GM18498 (cell line): Measurements from ENCODE around the gene VWA1.
"Not testable (repeated sequence)": the region's sequence is repeated elsewhere in the genome, so short reads cannot be mapped to it uniquely, and the experiment has no call there.

Source experiments
- ATAC-seq: cut with Tn5 transposase; IDR thresholded peaks from one replicate; pipeline ENCODE4 v1.9.1; 2021; ENCODE audit warnings: mild to moderate bottlenecking, moderate library complexity; ENCODE audit not compliant: unreplicated experiment

VWA1 gene

GRCh38 chr1:1480488-1480867, 45.0 kb downstream of the VWA1 start:
- ATAC-seq = not testable (repeated sequence)

GRCh38 chr1:1481811-1482210, 46.3 kb downstream of the VWA1 start:
- not testable (repeated sequence) for ATAC-seq

- no peak for ATAC-seq
Observed at GRCh38 chr1:1482856-1483255, 47.4 kb downstream of the VWA1 start.

- no peak for ATAC-seq
Observed at GRCh38 chr1:1483714-1484113, 48.2 kb downstream of the VWA1 start.

- ATAC-seq = not testable (repeated sequence)
Observed at GRCh38 chr1:1484976-1485750, 49.7 kb downstream of the VWA1 start.

- not testable (repeated sequence) for ATAC-seq
Observed at GRCh38 chr1:1485755-1486317, 50.3 kb downstream of the VWA1 start.

GRCh38 chr1:1487701-1488100, 52.2 kb downstream of the VWA1 start:
- no peak for ATAC-seq

GRCh38 chr1:1489231-1489630, 53.7 kb downstream of the VWA1 start:
- ATAC-seq = no peak

- ATAC-seq = no peak
Observed at GRCh38 chr1:1489861-1490260, 54.4 kb downstream of the VWA1 start.

GRCh38 chr1:1490633-1491230, 55.2 kb downstream of the VWA1 start:
- no peak for ATAC-seq

GRCh38 chr1:1491601-1492000, 56.1 kb downstream of the VWA1 start:
- no peak for ATAC-seq
